Subcutaneous abdominal adipose tissue (tissue), 5 donors: ENCODE measurements around the gene METTL3.
A peak's percentile ranks its signal among the peaks of the same experiment; 100 is the strongest.

Source experiments
- H3K27ac ChIP-seq: one replicate; pipeline ENCODE4 v1.7.0; 2013; ENCODE audit warnings: low read depth, mild to moderate bottlenecking, inconsistent platforms, low read length, moderate library complexity
- H3K27me3 ChIP-seq, 5 donors: one replicate each; pipeline ENCODE4 v1.7.0; 2013; ENCODE audit warnings: low read length in 5 of 5, inconsistent platforms in 1 of 5; ENCODE audit not compliant: control insufficient read depth in 5 of 5, insufficient read depth in 4 of 5
- H3K36me3 ChIP-seq, 5 donors: one replicate each; pipeline ENCODE4 v1.7.0; 2013; ENCODE audit warnings: low read length in 5 of 5; ENCODE audit not compliant: control insufficient read depth in 5 of 5, insufficient read depth in 5 of 5
- H3K4me1 ChIP-seq, 5 donors: one replicate each; pipeline ENCODE4 v1.7.0; 2013; ENCODE audit warnings: low read length in 5 of 5, mild to moderate bottlenecking in 3 of 5, moderate library complexity in 1 of 5; ENCODE audit not compliant: control insufficient read depth in 5 of 5, insufficient read depth in 5 of 5
- H3K4me3 ChIP-seq, 5 donors: one replicate each; pipeline ENCODE4 v1.7.0; 2013; ENCODE audit warnings: low read length in 5 of 5, low read depth in 1 of 5
- H3K9ac ChIP-seq, 5 donors: one replicate each; pipeline ENCODE4 v1.7.0; 2013; ENCODE audit warnings: low read length in 5 of 5, mild to moderate bottlenecking in 4 of 5, moderate library complexity in 3 of 5
- H3K9me3 ChIP-seq, 5 donors: one replicate each; pipeline ENCODE4 v1.7.0; 2013; ENCODE audit warnings: low read length in 5 of 5; ENCODE audit not compliant: control insufficient read depth in 5 of 5
- donor health status: healthy.
- donor health status: healthy.
- donor health status: healthy.
- donor health status: healthy.
- donor health status: healthy.

The METTL3 gene

GRCh38 chr14:21526672-21527317, 15.7 kb upstream of the METTL3 start:
- no peaks in the 10 kb centered on the region for H3K9me3 ChIP-seq
- H3K27me3 ChIP-seq, result peaks cover 0 to under 1% (median 0%) of the 10 kb centered on the region in 5 donors
- H3K9ac ChIP-seq, result peak overlapping the region in 2 of 5 donors; percentile 66 to 68
- H3K27ac ChIP-seq, result no peak overlapping the region
- H3K4me3 ChIP-seq, result peak overlapping the region; percentile 70 to 73 (median 73)
- no peaks in the 10 kb centered on the region for H3K36me3 ChIP-seq
- H3K4me1 ChIP-seq, result peaks cover 0 to 14% (median 12%) of the 10 kb centered on the region in 5 donors

- H3K36me3 ChIP-seq, result no peaks in the 10 kb centered on the region
- H3K4me1 ChIP-seq, result peaks cover 0 to 18% (median 12%) of the 10 kb centered on the region in 5 donors
- no peak within 1 kb of the TSS for H3K27ac ChIP-seq
- no peaks in the 10 kb centered on the region for H3K27me3 ChIP-seq
- H3K4me3 ChIP-seq, result peak within 1 kb of the TSS; percentile 70 to 73 (median 73)
- peak within 1 kb of the TSS in 4 of 5 donors; percentile 30 to 68 (median 48) for H3K9ac ChIP-seq
- H3K9me3 ChIP-seq, result no peaks in the 10 kb centered on the region
Measured at GRCh38 chr14:21525962-21526671, 15.0 kb upstream of the METTL3 start, which contains the start of gene SALL2. Gene SALL2, minus strand, starts transcription at chr14:21526346. Its CDS starts 219 bp downstream, at chr14:21526127.

GRCh38 chr14:21525571-21525961, 14.4 kb upstream of the METTL3 start:
- H3K27ac ChIP-seq, result no peak overlapping the region
- H3K4me1 ChIP-seq, result peaks cover 0 to 18% (median 12%) of the 10 kb centered on the region in 5 donors
- H3K27me3 ChIP-seq, result no peaks in the 10 kb centered on the region
- no peak overlapping the region for H3K9ac ChIP-seq
- no peaks in the 10 kb centered on the region for H3K9me3 ChIP-seq
- H3K4me3 ChIP-seq, result peak overlapping the region; percentile 70 to 73 (median 73)
- H3K36me3 ChIP-seq, result no peaks in the 10 kb centered on the region

- Histone ChIP-seq H3K36me3 (no peaks in the 10 kb centered on the region), H3K9ac (no peak overlapping the region), H3K4me1 (peaks cover 0 to 18% (median 12%) of the 10 kb centered on the region in 5 donors), H3K9me3 (no peaks in the 10 kb centered on the region), H3K27ac (no peak overlapping the region), H3K4me3 (peak overlapping the region in 2 of 5 donors; percentile 73), H3K27me3 (no peaks in the 10 kb centered on the region)
Measured at GRCh38 chr14:21524575-21525490, 13.7 kb upstream of the METTL3 start.

DNA sequence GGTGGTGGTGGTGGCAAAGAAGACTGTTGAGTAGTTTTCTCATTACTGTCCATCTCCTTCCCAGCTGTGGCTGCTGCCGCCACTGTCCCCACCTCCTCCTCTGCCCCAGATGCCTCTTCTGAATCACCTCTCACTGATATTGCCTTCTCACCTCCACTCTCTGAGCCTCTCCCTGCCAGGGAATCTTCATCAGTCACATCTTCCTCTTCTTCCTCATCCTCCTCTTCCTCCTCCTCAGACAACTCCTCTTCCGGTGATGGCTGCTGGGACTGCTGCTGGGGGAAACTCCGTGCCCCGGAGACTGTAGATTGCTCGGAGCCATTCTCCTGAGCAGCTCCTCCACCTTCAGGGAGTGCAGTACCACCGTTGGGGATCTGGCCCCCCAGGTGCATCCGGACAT, 12.1 kb upstream of the METTL3 start:
- no peaks in the 10 kb centered on the region for H3K27me3 ChIP-seq
- H3K27ac ChIP-seq, result no peak overlapping the region
- H3K4me3 ChIP-seq, result no peak overlapping the region
- H3K9ac ChIP-seq, result no peak overlapping the region
- H3K36me3 ChIP-seq, result no peaks in the 10 kb centered on the region
- peaks cover 0 to 18% (median 12%) of the 10 kb centered on the region in 5 donors for H3K4me1 ChIP-seq
- no peaks in the 10 kb centered on the region for H3K9me3 ChIP-seq

GRCh38 chr14:21521501-21521900, 10.4 kb upstream of the METTL3 start:
- Histone ChIP-seq H3K4me1 (peaks cover 0 to 11% (median 6%) of the 10 kb centered on the region in 5 donors), H3K9ac (peak overlapping the region in 1 of 5 donors; percentile 21), H3K27me3 (no peaks in the 10 kb centered on the region), H3K9me3 (no peaks in the 10 kb centered on the region), H3K4me3 (no peak overlapping the region), H3K36me3 (no peaks in the 10 kb centered on the region), H3K27ac (no peak overlapping the region)

DNA sequence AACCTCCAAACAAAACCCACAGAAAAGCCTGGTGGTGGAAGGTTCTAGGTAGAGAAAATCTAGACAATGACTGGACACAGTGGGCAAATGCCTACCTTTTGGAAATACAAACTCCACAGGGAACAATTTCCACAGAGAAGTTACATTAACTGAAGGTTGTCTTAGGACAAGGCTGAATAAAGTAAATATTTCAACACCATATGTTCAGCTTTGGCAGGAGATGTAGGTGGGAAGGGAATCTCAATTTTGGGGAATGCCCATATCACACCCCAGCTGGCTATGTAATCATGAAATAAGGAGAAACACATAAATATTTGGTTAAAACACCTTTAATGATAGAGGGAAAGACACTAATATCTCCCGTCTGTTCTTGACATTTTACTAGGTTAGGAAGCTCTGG, 9.6 kb upstream of the METTL3 start:
- Histone ChIP-seq H3K9me3 (no peaks in the 10 kb centered on the region), H3K9ac (no peak overlapping the region), H3K27ac (no peak overlapping the region), H3K4me3 (no peak overlapping the region), H3K27me3 (peaks cover 0 to 3% (median 0%) of the 10 kb centered on the region in 5 donors), H3K36me3 (no peaks in the 10 kb centered on the region), H3K4me1 (peaks cover 0 to 4% (median 4%) of the 10 kb centered on the region in 5 donors)

GRCh38 chr14:21518725-21519124, 7.6 kb upstream of the METTL3 start:
- Histone ChIP-seq H3K4me1 (peaks cover 0 to 4% (median 0%) of the 10 kb centered on the region in 5 donors), H3K27ac (no peak overlapping the region), H3K9me3 (no peaks in the 10 kb centered on the region), H3K27me3 (peaks cover 0 to 3% (median 0%) of the 10 kb centered on the region in 5 donors), H3K4me3 (no peak overlapping the region), H3K36me3 (no peaks in the 10 kb centered on the region), H3K9ac (no peak overlapping the region)

DNA sequence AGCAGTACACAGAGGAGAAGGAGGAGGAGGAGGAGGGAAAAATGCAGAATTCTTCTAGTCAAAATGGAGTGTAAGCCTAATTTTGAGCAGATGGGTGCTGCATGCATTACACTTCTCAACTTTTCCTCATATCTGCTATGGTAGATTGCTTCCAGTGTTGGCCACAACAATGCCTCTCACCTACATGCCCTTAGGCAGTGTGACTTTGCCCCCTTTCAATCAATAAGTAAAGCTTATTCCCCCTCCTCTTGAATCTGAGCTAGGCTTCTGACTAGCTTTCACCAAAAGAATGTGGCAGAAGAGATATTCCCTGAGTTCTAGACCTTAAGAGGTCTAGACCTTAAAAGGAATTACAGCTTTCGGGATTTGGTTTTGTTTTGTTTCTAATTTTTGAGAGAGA, 3.2 kb upstream of the METTL3 start:
- peaks cover 2 to 21% (median 19%) of the 10 kb centered on the region in 5 donors for H3K4me1 ChIP-seq
- no peaks in the 10 kb centered on the region for H3K36me3 ChIP-seq
- H3K27me3 ChIP-seq, result peaks cover 0 to 3% (median 0%) of the 10 kb centered on the region in 5 donors
- H3K9ac ChIP-seq, result no peak overlapping the region
- H3K9me3 ChIP-seq, result no peaks in the 10 kb centered on the region
- no peak overlapping the region for H3K4me3 ChIP-seq
- H3K27ac ChIP-seq, result no peak overlapping the region
